ENCODE results near the gene IKBKG.
"Not testable (repeated sequence)": the region's sequence is repeated elsewhere in the genome, so short reads cannot be mapped to it uniquely, and the experiment has no call there.

- TF ChIP-seq CTCF, EP300 (IDR thresholded peaks at IDR 0.05): not testable (repeated sequence)
Measured at GRCh38 chrX:154584585-154585183, 37.3 kb downstream of the IKBKG start, which contains the start of gene CTAG1A.

Data from ovary (tissue), 3 donors.